Common myeloid progenitor, CD34-positive (primary cell): ENCODE measurements around the gene VIM.

Source experiments
- CTCF ChIA-PET: fragments of 350-600 bp; sonication (Branson Sonifier 250); formaldehyde crosslinking; loops from one replicate; lab custom pipeline; 2021; ENCODE audit warnings: antibody characterized with exemption; lab: Charles Lee
- POLR2A ChIA-PET: fragments of 350-600 bp; sonication (Branson Sonifier 250); formaldehyde crosslinking; loops from one replicate; lab custom pipeline; 2021; ENCODE audit warnings: antibody characterized with exemption; lab: Charles Lee
- DNase-seq, 3 donors: peaks; one replicate each; pipeline versions ENCODE4 v3.0.0 to v3.0.0-alpha.2; 2013
- H3K27ac ChIP-seq, 2 experiments: 1 replicate in 1 of 2; 2 replicates in 1 of 2; pipeline ENCODE4 v1.7.0; 2013; ENCODE audit warnings: inconsistent platforms in 2 of 2, low read length in 2 of 2, mild to moderate bottlenecking in 2 of 2, low read depth in 1 of 2, moderate library complexity in 1 of 2; ENCODE audit not compliant: severe bottlenecking in 2 of 2, insufficient read depth in 1 of 2, poor library complexity in 1 of 2
- H3K27me3 ChIP-seq, 5 experiments: replicated peaks in 2 of 5; 1 replicate in 3 of 5; 2 replicates in 2 of 5; pipeline versions ENCODE4 v1.6.1 to v1.7.0; 2013; ENCODE audit warnings: low read length in 4 of 5, mild to moderate bottlenecking in 2 of 5, moderate library complexity in 2 of 5, inconsistent platforms in 1 of 5; ENCODE audit not compliant: insufficient read depth in 5 of 5, control insufficient read depth in 4 of 5
- H3K36me3 ChIP-seq, 4 experiments: 1 replicate in 2 of 4; 2 replicates in 2 of 4; pipeline versions ENCODE4 v1.6.1 to v1.7.0; 2013; ENCODE audit warnings: low read length in 3 of 4, control low read depth in 1 of 4, mild to moderate bottlenecking in 1 of 4; ENCODE audit not compliant: control insufficient read depth in 4 of 4, insufficient read depth in 4 of 4
- H3K4me1 ChIP-seq, 4 experiments: 1 replicate in 3 of 4; 2 replicates in 1 of 4; pipeline versions ENCODE4 v1.6.1 to v1.7.1; 2013; ENCODE audit warnings: low read length in 3 of 4, mild to moderate bottlenecking in 3 of 4, control low read depth in 1 of 4, inconsistent platforms in 1 of 4, moderate library complexity in 1 of 4; ENCODE audit not compliant: control insufficient read depth in 4 of 4, insufficient read depth in 4 of 4; ENCODE audit errors: control extremely low read depth in 1 of 4
- H3K4me3 ChIP-seq, 7 experiments: 1 replicate in 4 of 7; 2 replicates in 3 of 7; pipeline versions ENCODE4 v1.5.1 to v1.7.0; 2013; ENCODE audit warnings: mild to moderate bottlenecking in 7 of 7, low read length in 6 of 7, moderate library complexity in 6 of 7, inconsistent platforms in 2 of 7, low read depth in 2 of 7, control low read depth in 1 of 7; ENCODE audit not compliant: insufficient read depth in 4 of 7, control insufficient read depth in 1 of 7; ENCODE audit errors: extremely low read depth in 1 of 7
- H3K9me3 ChIP-seq, 5 experiments: 1 replicate in 4 of 5; 2 replicates in 1 of 5; pipeline versions ENCODE4 v1.6.1 to v1.7.1; 2013; ENCODE audit warnings: low read length in 4 of 5, mild to moderate bottlenecking in 2 of 5, inconsistent platforms in 1 of 5, low read depth in 1 of 5, moderate library complexity in 1 of 5; ENCODE audit not compliant: control insufficient read depth in 4 of 5, insufficient read depth in 2 of 5; ENCODE audit errors: control extremely low read depth in 1 of 5
- WGBS: methylation state at CpG from one replicate; pipeline ENCODE4 v1.1.5; 2013; ENCODE audit not compliant: insufficient coverage; 5-methylcytosine and 5-hydroxymethylcytosine counted together

The VIM gene

GRCh38 chr10:17188644-17189172 is 39.3 kb upstream of the VIM start:
- ChIA-PET POLR2A (no interaction called here), CTCF (interaction anchor here (1.0 kb wide), 1 partner anchor 38 kb away, joined by 5 read pairs; no protein-coding TSS in a partner anchor)
- 100% methylated on average over 1 of the region's 3 CpGs for WGBS
- H3K36me3 ChIP-seq: no peaks in the 10 kb centered on the region
- no peaks in the 10 kb centered on the region for H3K9me3 ChIP-seq
- H3K27ac ChIP-seq: no peak overlapping the region
- H3K4me1 ChIP-seq: no peaks in the 10 kb centered on the region
- H3K27me3 ChIP-seq: no peaks in the 10 kb centered on the region
- no peak for DNase-seq
- no peak overlapping the region for H3K4me3 ChIP-seq

GRCh38 chr10:17190602-17191001 is 37.4 kb upstream of the VIM start:
- H3K4me3 ChIP-seq: no peak overlapping the region

GRCh38 chr10:17195083-17195482 is 33.0 kb upstream of the VIM start:
- DNase-seq: no peak
- Histone ChIP-seq H3K9me3 (no peaks in the 10 kb centered on the region), H3K4me1 (peaks cover 3 to 16% (median 10%) of the 10 kb centered on the region in 4 experiments), H3K36me3 (no peaks in the 10 kb centered on the region), H3K4me3 (no peak overlapping the region), H3K27ac (no peak overlapping the region), H3K27me3 (no peaks in the 10 kb centered on the region)
- ChIA-PET POLR2A (no interaction called here), CTCF (interaction anchor here (1.2 kb wide), 1 partner anchor 40 kb away, joined by 4 read pairs; no protein-coding TSS in a partner anchor)
- 42% methylated on average over 2 of the region's 5 CpGs for WGBS

More at GRCh38 chr10:17190602-17191001, 37.4 kb upstream of the VIM start:
- no peak overlapping the region for H3K27ac ChIP-seq
- ChIA-PET POLR2A (interaction anchor here (0.6 kb wide), 1 partner anchor 333 kb away, joined by 5 read pairs; no protein-coding TSS in a partner anchor), CTCF (interaction anchor here (2.6 kb wide), 1 partner anchor 11 kb away, joined by 7 read pairs; no protein-coding TSS in a partner anchor)
- no peaks in the 10 kb centered on the region for H3K9me3 ChIP-seq
- DNase-seq: no peak
- H3K27me3 ChIP-seq: no peaks in the 10 kb centered on the region
- no peaks in the 10 kb centered on the region for H3K36me3 ChIP-seq
- 83% methylated on average over 1 of the region's 2 CpGs for WGBS
- no peaks in the 10 kb centered on the region for H3K4me1 ChIP-seq

GRCh38 chr10:17196045-17196444 is 32.0 kb upstream of the VIM start:
- no CpG with 5 or more reads among the region's 2 CpGs for WGBS
- Histone ChIP-seq H3K27ac (no peak overlapping the region), H3K9me3 (no peaks in the 10 kb centered on the region), H3K4me3 (no peak overlapping the region), H3K36me3 (no peaks in the 10 kb centered on the region), H3K27me3 (no peaks in the 10 kb centered on the region), H3K4me1 (peaks cover 3 to 24% (median 15%) of the 10 kb centered on the region in 4 experiments)
- CTCF ChIA-PET: interaction anchor here (1.0 to 1.7 kb wide), 5 partner anchors 11 to 39 kb away, joined by 3 to 5 read pairs (median 4); partner anchors contain the start of gene VIM
- POLR2A ChIA-PET: interaction anchor here (0.6 kb wide), 1 partner anchor 129 kb away, joined by 4 read pairs; no protein-coding TSS in a partner anchor
- no peak for DNase-seq

- POLR2A ChIA-PET: no interaction called here
- WGBS: 62% methylated on average over 3 of the region's 3 CpGs
- no peak overlapping the region for H3K27ac ChIP-seq
These were observed 31.5 kb upstream of the VIM start for GRCh38 chr10:17196573-17196972.

GRCh38 chr10:17199351-17199804 is 28.7 kb upstream of the VIM start:
- no peak for DNase-seq
- no peaks in the 10 kb centered on the region for H3K27me3 ChIP-seq
- no peaks in the 10 kb centered on the region for H3K36me3 ChIP-seq
- POLR2A ChIA-PET: interaction anchor here (4.6 kb wide), 1 partner anchor 30 kb away, joined by 72 read pairs; the partner anchor contains the start of gene VIM
- CTCF ChIA-PET: interaction anchor here (0.8 to 5.1 kb wide), 5 partner anchors 17 to 42 kb away, joined by 3 to 32 read pairs (median 4); partner anchors contain the start of gene VIM
- no peaks in the 10 kb centered on the region for H3K9me3 ChIP-seq
- H3K27ac ChIP-seq: peak overlapping the region; percentile 94 to 98
- peaks cover 6 to 34% (median 19%) of the 10 kb centered on the region in 4 experiments for H3K4me1 ChIP-seq
- peak overlapping the region in 2 of 7 experiments; percentile 84 to 94 for H3K4me3 ChIP-seq
- WGBS: 92% methylated on average over 7 of the region's 9 CpGs

More at GRCh38 chr10:17196573-17196972, 31.5 kb upstream of the VIM start:
- peak in 2 of 3 donors; percentile 10 to 26 for DNase-seq
- CTCF ChIA-PET: interaction anchor here (1.0 to 1.7 kb wide), 6 partner anchors 10 to 39 kb away, joined by 3 to 5 read pairs (median 4); partner anchors contain the start of gene VIM
- no peak overlapping the region for H3K4me3 ChIP-seq
- no peaks in the 10 kb centered on the region for H3K27me3 ChIP-seq
- no peaks in the 10 kb centered on the region for H3K36me3 ChIP-seq
- H3K4me1 ChIP-seq: peaks cover 6 to 27% (median 15%) of the 10 kb centered on the region in 4 experiments
- H3K9me3 ChIP-seq: no peaks in the 10 kb centered on the region
